ENCODE measurements around the gene MLKL. TPM values are rescaled to one million over a fixed set of nuclear protein-coding genes. Genes with fewer than 3 reads are reported as not detected.

The MLKL gene
- total and polyA plus RNA-seq, 9 donors: 1.5 to 9.5 (median 2.5) TPM

DNA sequence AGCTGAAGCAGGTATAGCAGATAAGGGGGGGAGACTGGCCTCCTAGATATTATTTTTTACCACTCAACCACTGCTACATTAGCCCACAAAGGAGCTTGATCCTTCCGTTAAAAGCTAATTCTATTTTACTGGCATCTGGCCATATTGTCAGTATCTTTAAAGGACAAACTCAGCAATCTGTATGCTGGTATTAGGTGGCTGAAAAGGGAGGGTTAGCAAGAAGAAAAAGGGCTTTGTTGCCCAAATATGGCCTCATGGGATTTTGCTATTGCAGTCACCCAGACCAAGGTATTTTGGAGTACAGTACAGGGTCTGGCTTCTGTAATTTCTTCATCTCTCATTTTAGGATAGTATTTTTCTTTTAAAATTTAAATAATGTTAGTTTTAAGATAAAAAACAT is 48.4 kb downstream of the MLKL start:
- Histone ChIP-seq H3K4me3 (no peak overlapping the region), H3K36me3 (no peaks in the 10 kb centered on the region), H3K4me1 (ENCODE audit: insufficient read depth) (no peaks in the 10 kb centered on the region), H3K9me3 (no peaks in the 10 kb centered on the region), H3K27ac (no peak overlapping the region), H3K27me3 (no peaks in the 10 kb centered on the region)
- intact Hi-C loops (cut with DNase I): no loop called here
- TF ChIP-seq POLR2A (IDR thresholded peaks at IDR 0.05): no peak
- DNase-seq: no peak
- WGBS, 3 donors: 40 to 62% (median 41%) methylated on average over 1 of the region's 1 CpG

DNA sequence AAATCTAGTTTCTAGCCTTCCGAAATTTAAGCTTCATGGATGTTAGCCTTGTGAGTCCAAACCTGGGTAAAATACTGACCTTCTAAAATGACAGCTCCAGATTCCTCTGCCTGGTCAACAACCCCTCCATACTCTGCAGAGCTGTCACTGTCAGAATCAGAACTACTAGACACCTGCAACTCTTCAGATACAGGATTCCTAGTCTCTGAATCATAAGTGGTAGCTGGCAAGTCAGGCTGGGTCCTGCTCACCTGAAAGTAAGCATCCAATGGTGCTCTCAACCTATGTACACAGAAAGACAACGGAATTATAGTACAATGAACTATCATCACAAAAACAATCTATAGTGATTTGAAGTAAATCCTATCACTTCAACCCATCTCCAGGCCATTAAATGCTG is 48.8 kb downstream of the MLKL start:
- H3K9me3 ChIP-seq: no peaks in the 10 kb centered on the region
- no peak overlapping the region for H3K4me3 ChIP-seq
- H3K36me3 ChIP-seq: no peaks in the 10 kb centered on the region
- intact Hi-C loops (cut with DNase I): no loop called here
- H3K27ac ChIP-seq: no peak overlapping the region
- no peaks in the 10 kb centered on the region for H3K4me1 ChIP-seq (ENCODE audit: insufficient read depth)
- TF ChIP-seq, protein P1, sequence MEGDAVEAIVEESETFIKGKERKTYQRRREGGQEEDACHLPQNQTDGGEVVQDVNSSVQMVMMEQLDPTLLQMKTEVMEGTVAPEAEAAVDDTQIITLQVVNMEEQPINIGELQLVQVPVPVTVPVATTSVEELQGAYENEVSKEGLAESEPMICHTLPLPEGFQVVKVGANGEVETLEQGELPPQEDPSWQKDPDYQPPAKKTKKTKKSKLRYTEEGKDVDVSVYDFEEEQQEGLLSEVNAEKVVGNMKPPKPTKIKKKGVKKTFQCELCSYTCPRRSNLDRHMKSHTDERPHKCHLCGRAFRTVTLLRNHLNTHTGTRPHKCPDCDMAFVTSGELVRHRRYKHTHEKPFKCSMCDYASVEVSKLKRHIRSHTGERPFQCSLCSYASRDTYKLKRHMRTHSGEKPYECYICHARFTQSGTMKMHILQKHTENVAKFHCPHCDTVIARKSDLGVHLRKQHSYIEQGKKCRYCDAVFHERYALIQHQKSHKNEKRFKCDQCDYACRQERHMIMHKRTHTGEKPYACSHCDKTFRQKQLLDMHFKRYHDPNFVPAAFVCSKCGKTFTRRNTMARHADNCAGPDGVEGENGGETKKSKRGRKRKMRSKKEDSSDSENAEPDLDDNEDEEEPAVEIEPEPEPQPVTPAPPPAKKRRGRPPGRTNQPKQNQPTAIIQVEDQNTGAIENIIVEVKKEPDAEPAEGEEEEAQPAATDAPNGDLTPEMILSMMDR (IDR thresholded peaks at IDR 0.05): no peak
- TF ChIP-seq EP300 (IDR thresholded peaks at IDR 0.05): no peak
- TF ChIP-seq POLR2A (IDR thresholded peaks at IDR 0.05): no peak
- DNase-seq: no peak
- 81 to 97% (median 92%) methylated on average over 2 of the region's 2 CpGs for WGBS, 3 donors
- H3K27me3 ChIP-seq: no peaks in the 10 kb centered on the region

DNA sequence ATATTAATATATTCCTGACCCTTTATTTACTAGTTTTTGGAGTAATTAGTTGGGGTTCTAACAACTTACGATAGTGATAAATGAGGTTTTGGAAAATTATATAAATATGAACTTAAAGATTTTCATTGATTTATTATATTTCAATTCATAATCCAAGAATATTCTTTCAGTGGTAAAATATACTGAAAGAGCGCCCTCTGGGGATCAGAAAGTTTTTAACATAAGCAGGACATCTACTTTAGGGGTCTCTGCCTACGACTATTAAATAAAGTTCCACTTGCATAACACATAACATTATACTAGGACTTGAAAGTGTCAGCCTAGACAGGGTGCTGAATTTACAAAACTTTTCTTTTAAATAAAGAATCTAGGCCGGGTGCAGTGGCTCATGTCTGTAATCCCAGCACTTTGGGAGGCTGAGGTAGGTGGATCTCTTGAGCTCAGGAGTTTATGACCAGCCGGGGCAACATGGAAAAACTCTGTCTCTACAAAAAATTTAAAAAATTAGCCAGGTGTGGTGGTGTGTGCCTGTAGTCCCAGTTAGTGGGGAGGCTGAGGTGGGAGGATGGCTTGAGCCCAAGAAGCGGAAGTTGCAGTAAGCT is 49.6 kb downstream of the MLKL start:
- Histone ChIP-seq H3K27ac (no peak overlapping the region), H3K4me1 (ENCODE audit: insufficient read depth) (no peaks in the 10 kb centered on the region), H3K4me3 (no peak overlapping the region), H3K36me3 (no peaks in the 10 kb centered on the region), H3K27me3 (no peaks in the 10 kb centered on the region), H3K9me3 (no peaks in the 10 kb centered on the region)
- TF ChIP-seq, protein P1 (IDR thresholded peaks at IDR 0.05): no peak
- TF ChIP-seq POLR2A (IDR thresholded peaks at IDR 0.05): no peak
- no peak for TF ChIP-seq EP300 (IDR thresholded peaks at IDR 0.05)
- WGBS, 3 donors: 80 to 81% (median 81%) methylated on average over 6 of the region's 6 CpGs
- DNase-seq: no peak
- intact Hi-C loops (cut with DNase I): no loop called here

DNA sequence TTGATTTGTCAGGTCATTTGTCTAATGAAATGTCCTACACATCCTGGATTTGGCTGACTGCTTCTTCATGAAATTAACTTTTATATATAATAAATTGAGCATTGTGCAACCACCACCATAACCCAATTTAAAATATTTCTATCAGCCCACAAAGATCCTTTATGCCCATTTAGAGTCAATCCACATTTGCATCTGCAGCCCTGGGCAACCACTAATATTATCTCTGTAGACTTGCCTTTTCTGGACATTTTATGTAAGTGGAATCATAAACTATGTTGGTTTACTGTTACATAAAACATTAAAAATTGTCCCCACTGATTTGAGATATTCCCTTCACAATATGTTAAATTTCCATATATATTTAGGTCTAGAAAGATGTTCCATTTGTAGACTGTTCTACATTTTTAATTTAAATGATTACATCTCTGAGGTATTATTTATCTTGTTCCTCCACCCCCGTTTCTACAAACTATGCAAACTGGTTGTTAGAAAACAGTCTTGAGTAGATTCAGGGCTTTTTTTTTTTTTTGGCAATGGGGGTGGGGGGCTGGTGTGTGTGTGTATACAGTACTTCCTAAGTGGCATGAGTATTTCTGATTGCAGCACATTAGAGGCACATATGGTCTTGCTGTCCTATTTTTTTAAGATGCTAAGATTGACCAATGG is 50.7 kb downstream of the MLKL start:
- no peak overlapping the region for H3K27ac ChIP-seq
- no peak for DNase-seq
- WGBS, 3 donors: 27 to 32% (median 31%) methylated on average over 1 of the region's 1 CpG
- no peaks in the 10 kb centered on the region for H3K4me1 ChIP-seq (ENCODE audit: insufficient read depth)
- H3K4me3 ChIP-seq: no peak overlapping the region
- TF ChIP-seq, protein P1 (IDR thresholded peaks at IDR 0.05): no peak
- no peak for TF ChIP-seq EP300 (IDR thresholded peaks at IDR 0.05)
- no peak for TF ChIP-seq POLR2A (IDR thresholded peaks at IDR 0.05)
- H3K27me3 ChIP-seq: no peaks in the 10 kb centered on the region
- no peaks in the 10 kb centered on the region for H3K9me3 ChIP-seq
- H3K36me3 ChIP-seq: no peaks in the 10 kb centered on the region
- intact Hi-C loops (cut with DNase I): no loop called here

DNA sequence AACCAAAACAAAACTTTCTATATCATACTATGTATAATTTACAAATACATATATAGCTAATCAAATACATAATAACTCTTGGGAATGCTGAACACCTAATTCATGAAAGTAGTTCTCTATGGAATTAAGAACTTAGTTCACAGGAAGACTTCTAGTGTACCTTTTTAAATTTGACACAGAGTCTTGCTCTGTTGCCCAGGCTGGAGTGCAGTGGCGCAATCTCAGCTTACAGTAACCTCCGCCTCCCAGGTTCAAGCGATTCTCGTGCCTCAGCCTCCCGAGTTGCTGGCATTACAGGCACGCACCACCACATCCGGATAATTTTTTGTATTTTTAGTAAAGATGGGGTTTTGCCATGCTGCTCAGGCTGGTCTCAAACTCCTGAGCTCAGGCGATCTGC is 58.7 kb downstream of the MLKL start:
- H3K4me1 ChIP-seq (ENCODE audit: insufficient read depth): no peaks in the 10 kb centered on the region
- TF ChIP-seq POLR2A (IDR thresholded peaks at IDR 0.05) (no peak), EP300 (IDR thresholded peaks at IDR 0.05) (no peak)
- TF ChIP-seq, protein P1 (IDR thresholded peaks at IDR 0.05): no peak
- intact Hi-C loops (cut with DNase I): no loop called here
- H3K9me3 ChIP-seq: no peaks in the 10 kb centered on the region
- 95 to 96% (median 95%) methylated on average over 8 of the region's 8 CpGs for WGBS, 3 donors
- DNase-seq: no peak
- no peak overlapping the region for H3K27ac ChIP-seq
- no peak overlapping the region for H3K4me3 ChIP-seq
- no peaks in the 10 kb centered on the region for H3K36me3 ChIP-seq
- no peaks in the 10 kb centered on the region for H3K27me3 ChIP-seq

Measured in ovary (tissue), 9 donors.